HepG2 (cell line): ENCODE results near the gene OMA1. TPM values are rescaled to one million over a fixed set of nuclear protein-coding genes. Genes with fewer than 3 reads are reported as not detected.

ENCODE experiments used
- ATAC-seq: fragments of 200-7000 bp; cut with Tn5 transposase; 3 replicates; pipeline ENCODE4 v1.9.1; 2020; ENCODE audit warnings: mild to moderate bottlenecking, moderate library complexity
- BruUV-seq: library from RNA; stranded (reverse); fragments of 400-500 nt; replicated peaks from 2 replicates; lab custom pipeline; 2021; lab: Mats Ljungman, UMichigan
- CTCF ChIA-PET: fragments of 300-600 bp; formaldehyde crosslinking; extraction: SDS; loops from one replicate; lab custom pipeline; 2021; ENCODE audit warnings: low total read pairs, inconsistent platforms, low intra/inter-chr PET ratio; lab: Yijun Ruan, JAX
- POLR2A ChIA-PET: fragments of 350-600 bp; sonication (Branson Sonifier 250); formaldehyde crosslinking; loops from one replicate; lab custom pipeline; 2020; ENCODE audit warnings: antibody characterized with exemption, inconsistent platforms; lab: Yijun Ruan, JAX
- DNase-seq: peaks from one replicate; pipeline ENCODE4 v3.0.0-alpha.2; 2015; ENCODE audit warnings: low spot score
- FAIRE-seq: peaks from 3 replicates; lab custom pipeline; 2011; peaks lifted over from hg19 to GRCh38; lab: Jason Lieb, UNC
- H2AFZ ChIP-seq: one replicate; pipeline ENCODE4 v1.6.1; 2011; ENCODE audit warnings: low read length, inconsistent platforms
- H3K27ac ChIP-seq: fragments of 300-600 bp; 3 replicates; pipeline ENCODE4 v1.8.0; 2011; ENCODE audit warnings: mixed run types, mild to moderate bottlenecking, mixed read lengths, low read length, inconsistent platforms; ENCODE audit not compliant: insufficient read depth; ENCODE audit errors: extremely low read length
- H3K27me3 ChIP-seq, 2 experiments: fragments of 200-600 bp in 1 of 2; 2 replicates in 1 of 2; 3 replicates in 1 of 2; pipeline versions ENCODE4 v1.6.0 to v1.8.0; 2011; ENCODE audit warnings: low read length in 2 of 2, mild to moderate bottlenecking in 2 of 2, moderate library complexity in 2 of 2, inconsistent platforms in 1 of 2; ENCODE audit not compliant: insufficient read depth in 2 of 2, control insufficient read depth in 1 of 2
- H3K36me3 ChIP-seq, 2 experiments: fragments of 200-600 bp in 1 of 2; replicated peaks in 1 of 2; 2 replicates in 1 of 2; 3 replicates in 1 of 2; pipeline versions ENCODE4 v1.5.1 to v1.8.0; 2011; ENCODE audit warnings: low read length in 2 of 2, inconsistent platforms in 1 of 2; ENCODE audit not compliant: insufficient read depth in 2 of 2, control insufficient read depth in 1 of 2
- H3K4me1 ChIP-seq: 2 replicates; pipeline ENCODE4 v1.5.1; 2012; ENCODE audit warnings: low read length, inconsistent platforms; ENCODE audit not compliant: insufficient read depth
- H3K4me2 ChIP-seq: 2 replicates; pipeline ENCODE4 v1.6.0; 2011; ENCODE audit warnings: low read depth, low read length, inconsistent platforms
- H3K4me3 ChIP-seq, 3 experiments: fragments of 200-600 bp in 1 of 3; sonication (generic), shearing (Covaris generic) in 1 of 3; replicated peaks in 1 of 3; 2 replicates each; pipeline ENCODE4 v1.5.1; 2011 to 2016; ENCODE audit warnings: low read length in 3 of 3, inconsistent platforms in 2 of 3, low read depth in 2 of 3, mild to moderate bottlenecking in 2 of 3, control low read depth in 1 of 3, mixed read lengths in 1 of 3; ENCODE audit not compliant: insufficient read depth in 1 of 3
- H3K79me2 ChIP-seq: one replicate; pipeline ENCODE4 v1.6.1; 2011; ENCODE audit warnings: low read length, inconsistent platforms; ENCODE audit not compliant: insufficient read depth
- H3K9ac ChIP-seq: 2 replicates; pipeline ENCODE4 v1.6.0; 2011; ENCODE audit warnings: mild to moderate bottlenecking, low read depth, low read length, inconsistent platforms; ENCODE audit not compliant: insufficient read depth
- H3K9me3 ChIP-seq: 2 replicates; pipeline ENCODE4 v1.5.1; 2012; ENCODE audit warnings: mild to moderate bottlenecking, low read length
- H4K20me1 ChIP-seq: 2 replicates; pipeline ENCODE4 v1.6.0; 2011; ENCODE audit warnings: inconsistent platforms, mild to moderate bottlenecking, low read length, moderate library complexity; ENCODE audit not compliant: insufficient read depth
- MTA1 ChIP-seq: sonication (generic); formaldehyde crosslinking; IDR thresholded peaks from 2 replicates; pipeline ENCODE4 v1.4.0; 2020; ENCODE audit warnings: missing genetic modification reagents, mild to moderate bottlenecking, borderline replicate concordance
- THRA ChIP-seq: sonication (generic); formaldehyde crosslinking; IDR thresholded peaks from 2 replicates; pipeline ENCODE4 v1.4.0; 2020; ENCODE audit warnings: missing genetic modification reagents, borderline replicate concordance
- YEATS2 ChIP-seq: sonication (generic); formaldehyde crosslinking; IDR thresholded peaks from 2 replicates; pipeline ENCODE4 v1.4.0; 2020; ENCODE audit warnings: missing genetic modification reagents, borderline replicate concordance
- ZNF136 ChIP-seq: sonication (generic); formaldehyde crosslinking; IDR thresholded peaks from 2 replicates; pipeline ENCODE4 v1.8.1; 2022; ENCODE audit warnings: low read depth, mild to moderate bottlenecking, moderate library complexity, missing genetic modification reagents
- ZNF207 ChIP-seq: fragments of 450-650 bp; IDR thresholded peaks from 2 replicates; pipeline ENCODE4 v1.6.1; 2016; ENCODE audit warnings: antibody characterized with exemption, borderline replicate concordance
- ZNF749 ChIP-seq: sonication (generic); formaldehyde crosslinking; IDR thresholded peaks from 2 replicates; pipeline ENCODE4 v1.8.0; 2022; ENCODE audit warnings: mild to moderate bottlenecking, missing genetic modification reagents, moderate library complexity, borderline replicate concordance
- ZNF841 ChIP-seq: sonication (generic); formaldehyde crosslinking; IDR thresholded peaks from 2 replicates; pipeline ENCODE4 v1.8.1; 2023; ENCODE audit warnings: missing genetic modification reagents, borderline replicate concordance
- WGBS: methylation state at CpG from one replicate; pipeline ENCODE4 v1.1.6; 2017; ENCODE audit warnings: low lambda C conversion rate; 5-methylcytosine and 5-hydroxymethylcytosine counted together
- in situ Hi-C: cut with HindIII; loops from 2 replicates; pipeline ENCODE4 v1.10.0; 2017; ENCODE audit warnings: low pct_unique_long_range_greater_than_20kb; ENCODE audit not compliant: extremely low pct_ligation_motif_present
- intact Hi-C: fragments of 100-400 bp; cut with micrococcal nuclease; formaldehyde crosslinking; loops from one replicate; pipeline ENCODE4 v1.10.0; 2022; ENCODE audit not compliant: unreplicated experiment
- polyA plus RNA-seq, 8 experiments: library from polyadenylated mRNA; depleted of rRNA in 3 of 8; stranded (reverse) in 7 of 8; unstranded in 1 of 8; fragments of >200 nt; fragmentation: Illumina TruSeq in 4 of 8; extraction: Trizol in 4 of 8; gene quantifications; 2 replicates each; pipeline versions ENCODE4 v1.2.1 to v1.2.3, GENCODE V29; 2011 to 2016; ENCODE audit warnings: low read depth in 4 of 8, missing spikeins in 1 of 8, mixed read lengths in 1 of 8; ENCODE audit not compliant: insufficient read depth in 1 of 8
- total RNA-seq, 5 experiments: library from RNA; depleted of rRNA; stranded (reverse); fragments of >200 nt; fragmentation: Illumina TruSeq; extraction: Trizol; gene quantifications; 2 replicates each; pipeline ENCODE4 v1.2.3, GENCODE V29; 2016; ENCODE audit warnings: low read depth in 1 of 5
- TF ChIP-seq, protein P1 (sequence below): sonication (generic); formaldehyde crosslinking; IDR thresholded peaks from 2 replicates; pipeline ENCODE4 v1.8.0; 2022; ENCODE audit warnings: low read depth, missing genetic modification reagents

OMA1 gene
- total and polyA plus RNA-seq, 2 of the 13 experiments (the other 11 are each of a cell fraction or from before 2014, with no cell fraction given), result 7.0 to 26.9 TPM

DNA sequence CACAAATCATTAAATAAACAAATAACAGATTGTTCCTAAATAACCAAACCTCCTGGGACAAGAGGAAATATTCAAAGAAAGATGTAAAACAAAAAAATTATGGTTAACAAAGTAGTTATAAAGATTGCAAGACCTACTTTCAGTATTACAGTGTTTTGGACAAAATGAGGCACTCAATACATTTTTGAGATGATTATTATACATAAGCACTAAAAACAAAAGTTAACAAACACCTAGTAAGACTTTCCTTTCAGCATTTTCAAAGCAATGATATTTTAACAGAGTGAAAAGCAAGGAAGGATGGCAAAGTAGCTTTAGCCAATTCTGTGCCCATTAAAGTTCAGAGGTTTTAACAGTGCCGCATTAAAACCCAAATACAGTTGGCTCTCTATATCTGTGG, 17.2 kb downstream of the OMA1 start:
- H3K9me3 ChIP-seq, result no peaks in the 10 kb centered on the region
- TF ChIP-seq, protein P1, sequence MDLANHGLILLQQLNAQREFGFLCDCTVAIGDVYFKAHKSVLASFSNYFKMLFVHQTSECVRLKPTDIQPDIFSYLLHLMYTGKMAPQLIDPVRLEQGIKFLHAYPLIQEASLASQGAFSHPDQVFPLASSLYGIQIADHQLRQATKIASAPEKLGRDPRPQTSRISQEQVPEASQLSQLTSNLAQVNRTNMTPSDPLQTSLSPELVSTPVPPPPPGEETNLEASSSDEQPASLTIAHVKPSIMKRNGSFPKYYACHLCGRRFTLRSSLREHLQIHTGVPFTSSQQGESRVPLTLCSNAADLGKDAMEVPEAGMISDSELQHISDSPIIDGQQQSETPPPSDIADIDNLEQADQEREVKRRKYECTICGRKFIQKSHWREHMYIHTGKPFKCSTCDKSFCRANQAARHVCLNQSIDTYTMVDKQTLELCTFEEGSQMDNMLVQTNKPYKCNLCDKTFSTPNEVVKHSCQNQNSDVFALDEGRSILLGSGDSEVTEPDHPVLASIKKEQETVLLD (CRISPR knock-in tag), result no peak
- TF ChIP-seq ZNF749 (CRISPR knock-in tag) (no peak), THRA (CRISPR knock-in tag) (no peak), MTA1 (CRISPR knock-in tag) (no peak), ZNF207 (no peak)
- ChIA-PET POLR2A (no interaction called here), CTCF (no interaction called here)
- in situ Hi-C loops (no loop called here), intact Hi-C loops (no loop called here)
- no peaks in the 10 kb centered on the region for H3K27me3 ChIP-seq
- no peak overlapping the region for H3K4me3 ChIP-seq
- H3K4me1 ChIP-seq, result no peaks in the 10 kb centered on the region
- H4K20me1 ChIP-seq, result no peaks in the 10 kb centered on the region
- DNase-seq (no peak), FAIRE-seq (no peak), ATAC-seq (no peak)
- H3K9ac ChIP-seq, result no peak overlapping the region
- H3K79me2 ChIP-seq, result no peaks in the 10 kb centered on the region
- BruUV-seq, result no TSS peak
- H3K36me3 ChIP-seq, result no peaks in the 10 kb centered on the region
- H3K27ac ChIP-seq, result no peak overlapping the region
- H2AFZ ChIP-seq, result no peak overlapping the region
- WGBS, result 97% methylated on average over 1 of the region's 1 CpG
- no peak overlapping the region for H3K4me2 ChIP-seq

DNA sequence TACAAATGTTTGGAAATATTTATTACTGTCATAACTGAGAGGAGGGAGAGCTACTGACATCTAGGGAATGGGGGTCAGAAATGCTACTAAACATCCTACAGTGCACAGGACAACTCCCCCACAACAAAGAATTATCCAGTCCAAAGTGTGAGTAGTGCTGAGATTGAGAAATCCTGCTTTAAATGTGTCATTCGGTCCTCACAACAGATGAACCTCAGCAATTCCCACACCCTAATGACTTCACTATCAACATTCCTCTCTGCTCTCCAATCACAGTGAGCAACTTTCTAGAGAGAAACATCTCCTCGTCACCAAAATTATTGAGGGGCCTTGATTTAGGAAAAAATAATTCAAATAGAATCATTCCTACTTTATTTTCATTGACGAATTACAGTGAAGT, 18.0 kb downstream of the OMA1 start:
- no peaks in the 10 kb centered on the region for H4K20me1 ChIP-seq
- BruUV-seq, result no TSS peak
- intact Hi-C loops (no loop called here), in situ Hi-C loops (no loop called here)
- H3K9me3 ChIP-seq, result no peaks in the 10 kb centered on the region
- POLR2A ChIA-PET, result no interaction called here
- CTCF ChIA-PET, result no interaction called here
- no peaks in the 10 kb centered on the region for H3K36me3 ChIP-seq
- DNase-seq (no peak), FAIRE-seq (no peak), ATAC-seq (no peak)
- H3K4me1 ChIP-seq, result no peaks in the 10 kb centered on the region
- no peak overlapping the region for H3K4me3 ChIP-seq
- H2AFZ ChIP-seq, result no peak overlapping the region
- no peaks in the 10 kb centered on the region for H3K27me3 ChIP-seq
- 87% methylated on average over 3 of the region's 3 CpGs for WGBS
- TF ChIP-seq ZNF136 (CRISPR knock-in tag) (no peak), ZNF841 (CRISPR knock-in tag) (no peak), YEATS2 (CRISPR knock-in tag) (no peak)
- H3K27ac ChIP-seq, result no peak overlapping the region
- H3K9ac ChIP-seq, result no peak overlapping the region
- no peaks in the 10 kb centered on the region for H3K79me2 ChIP-seq
- no peak overlapping the region for H3K4me2 ChIP-seq
